Liver (tissue), 9 donors: ENCODE data around the gene ZNF518B. TPM values are rescaled to one million over a fixed set of nuclear protein-coding genes. Genes with fewer than 3 reads are reported as not detected.

Experiments used
- DNase-seq: peaks from one replicate; pipeline ENCODE4 v3.0.0-alpha.2; 2017; ENCODE audit warnings: low spot score
- H3K27ac ChIP-seq, 2 donors: one replicate each; pipeline ENCODE4 v1.7.0; 2013; ENCODE audit warnings: inconsistent platforms in 2 of 2, low read length in 2 of 2, control low read depth in 1 of 2, low read depth in 1 of 2, mild to moderate bottlenecking in 1 of 2
- H3K27me3 ChIP-seq, 4 donors: one replicate each; pipeline versions ENCODE4 v1.6.1 to v1.7.0; 2013; ENCODE audit warnings: low read length in 3 of 4, inconsistent platforms in 1 of 4, mild to moderate bottlenecking in 1 of 4, moderate library complexity in 1 of 4; ENCODE audit not compliant: control insufficient read depth in 4 of 4, insufficient read depth in 4 of 4
- H3K36me3 ChIP-seq, 4 donors: one replicate each; pipeline versions ENCODE4 v1.6.1 to v1.7.0; 2013; ENCODE audit warnings: low read length in 3 of 4, mild to moderate bottlenecking in 3 of 4, low read depth in 1 of 4, moderate library complexity in 1 of 4; ENCODE audit not compliant: control insufficient read depth in 4 of 4, insufficient read depth in 3 of 4
- H3K4me1 ChIP-seq, 4 donors: one replicate each; pipeline versions ENCODE4 v1.6.1 to v1.7.0; 2013; ENCODE audit warnings: low read length in 3 of 4, mild to moderate bottlenecking in 3 of 4, moderate library complexity in 1 of 4; ENCODE audit not compliant: control insufficient read depth in 4 of 4, insufficient read depth in 4 of 4
- H3K4me3 ChIP-seq, 3 donors: one replicate each; pipeline versions ENCODE4 v1.6.1 to v1.7.0; 2013; ENCODE audit warnings: low read length in 3 of 3, control low read depth in 1 of 3, low read depth in 1 of 3, mild to moderate bottlenecking in 1 of 3
- H3K9ac ChIP-seq, 2 donors: one replicate each; pipeline ENCODE4 v1.7.0; 2013; ENCODE audit warnings: low read length in 2 of 2, mild to moderate bottlenecking in 2 of 2, moderate library complexity in 2 of 2, control low read depth in 1 of 2, low read depth in 1 of 2
- H3K9me3 ChIP-seq, 4 donors: one replicate each; pipeline versions ENCODE4 v1.6.1 to v1.7.0; 2013; ENCODE audit warnings: low read length in 3 of 4; ENCODE audit not compliant: control insufficient read depth in 4 of 4
- EGR1 ChIP-seq, 2 donors: IDR thresholded peaks; 2 replicates each; pipeline ENCODE4 v1.6.1; 2016 to 2018; ENCODE audit warnings: antibody characterized with exemption in 2 of 2, low read depth in 2 of 2
- FOXA1 ChIP-seq: IDR thresholded peaks from 2 replicates; pipeline ENCODE4 v1.6.1; 2016; ENCODE audit warnings: antibody characterized with exemption
- FOXA2 ChIP-seq: IDR thresholded peaks from 2 replicates; pipeline ENCODE4 v1.6.1; 2016; ENCODE audit warnings: antibody characterized with exemption
- GABPA ChIP-seq, 2 donors: IDR thresholded peaks in 1 of 2; conservative IDR thresholded peaks in 1 of 2; 2 replicates each; pipeline ENCODE4 v1.6.1; 2016; ENCODE audit warnings: antibody characterized with exemption in 2 of 2, mild to moderate bottlenecking in 1 of 2, moderate library complexity in 1 of 2
- HNF4A ChIP-seq, 2 donors: conservative IDR thresholded peaks; 2 replicates each; pipeline ENCODE4 v1.6.1; 2016; ENCODE audit warnings: antibody characterized with exemption in 2 of 2, mild to moderate bottlenecking in 2 of 2
- HNF4G ChIP-seq: IDR thresholded peaks from 2 replicates; pipeline ENCODE4 v1.6.1; 2016; ENCODE audit warnings: antibody characterized with exemption
- NR2F2 ChIP-seq: IDR thresholded peaks from 2 replicates; pipeline ENCODE4 v1.6.1; 2016; ENCODE audit warnings: antibody characterized with exemption
- REST ChIP-seq: IDR thresholded peaks from 2 replicates; pipeline ENCODE4 v1.6.1; 2016; ENCODE audit warnings: antibody characterized with exemption, mild to moderate bottlenecking
- RXRA ChIP-seq, 2 donors: IDR thresholded peaks; 2 replicates each; pipeline ENCODE4 v1.6.1; 2017 to 2018; ENCODE audit warnings: antibody characterized with exemption in 2 of 2, mild to moderate bottlenecking in 1 of 2
- SP1 ChIP-seq: IDR thresholded peaks from 2 replicates; pipeline ENCODE4 v1.6.1; 2018; ENCODE audit warnings: antibody characterized with exemption, mild to moderate bottlenecking
- TAF1 ChIP-seq: conservative IDR thresholded peaks from 2 replicates; pipeline ENCODE4 v1.6.1; 2016; ENCODE audit warnings: antibody characterized with exemption, mild to moderate bottlenecking
- YY1 ChIP-seq: IDR thresholded peaks from 2 replicates; pipeline ENCODE4 v1.6.1; 2016; ENCODE audit warnings: antibody characterized with exemption, mild to moderate bottlenecking
- ZBTB33 ChIP-seq: IDR thresholded peaks from 2 replicates; pipeline ENCODE4 v1.6.1; 2016; ENCODE audit warnings: antibody characterized with exemption
- WGBS: extraction: QIAGEN DNeasy Blood & Tissue Kit; methylation state at CpG from one replicate; pipeline ENCODE4 v1.1.7; 2013; 5-methylcytosine and 5-hydroxymethylcytosine counted together
- polyA plus RNA-seq, 2 donors: library from polyadenylated mRNA; stranded (reverse) in 1 of 2; unstranded in 1 of 2; fragments of 200-250 nt in 1 of 2; fragments of >200 nt in 1 of 2; fragmentation: Nextera tagmentation in 1 of 2; extraction: Ambion mirVana in 1 of 2; gene quantifications; one replicate each; pipeline versions ENCODE4 v1.2.1 to v1.2.3, GENCODE V29; 2013 to 2015
- total RNA-seq, 2 donors: library from RNA; depleted of rRNA; stranded (reverse); fragments of >200 nt; gene quantifications; one replicate each; pipeline ENCODE4 v1.2.3, GENCODE V29; 2014
- TF ChIP-seq, protein P1 (sequence below): fragments of 150-350 bp; IDR thresholded peaks from 2 replicates; pipeline ENCODE4 v1.5.1; 2017; ENCODE audit warnings: improper control_type of control experiment, low read depth, low read length; ENCODE audit not compliant: missing input control
- donor health status: healthy.
- donor health status: healthy.
- donor health status: healthy.
- donor health status: healthy.
- donor health status: healthy.

The ZNF518B gene
- total and polyA plus RNA-seq, 4 donors: 1.4 to 15.0 (median 6.9) TPM

GRCh38 chr4:10491401-10491800, 34.2 kb upstream of the ZNF518B start (continued):
- TF ChIP-seq, protein P1, sequence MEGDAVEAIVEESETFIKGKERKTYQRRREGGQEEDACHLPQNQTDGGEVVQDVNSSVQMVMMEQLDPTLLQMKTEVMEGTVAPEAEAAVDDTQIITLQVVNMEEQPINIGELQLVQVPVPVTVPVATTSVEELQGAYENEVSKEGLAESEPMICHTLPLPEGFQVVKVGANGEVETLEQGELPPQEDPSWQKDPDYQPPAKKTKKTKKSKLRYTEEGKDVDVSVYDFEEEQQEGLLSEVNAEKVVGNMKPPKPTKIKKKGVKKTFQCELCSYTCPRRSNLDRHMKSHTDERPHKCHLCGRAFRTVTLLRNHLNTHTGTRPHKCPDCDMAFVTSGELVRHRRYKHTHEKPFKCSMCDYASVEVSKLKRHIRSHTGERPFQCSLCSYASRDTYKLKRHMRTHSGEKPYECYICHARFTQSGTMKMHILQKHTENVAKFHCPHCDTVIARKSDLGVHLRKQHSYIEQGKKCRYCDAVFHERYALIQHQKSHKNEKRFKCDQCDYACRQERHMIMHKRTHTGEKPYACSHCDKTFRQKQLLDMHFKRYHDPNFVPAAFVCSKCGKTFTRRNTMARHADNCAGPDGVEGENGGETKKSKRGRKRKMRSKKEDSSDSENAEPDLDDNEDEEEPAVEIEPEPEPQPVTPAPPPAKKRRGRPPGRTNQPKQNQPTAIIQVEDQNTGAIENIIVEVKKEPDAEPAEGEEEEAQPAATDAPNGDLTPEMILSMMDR: no peak
- TF ChIP-seq HNF4A (conservative IDR thresholded peaks at IDR 0.05) (no peak), SP1 (no peak)

DNA sequence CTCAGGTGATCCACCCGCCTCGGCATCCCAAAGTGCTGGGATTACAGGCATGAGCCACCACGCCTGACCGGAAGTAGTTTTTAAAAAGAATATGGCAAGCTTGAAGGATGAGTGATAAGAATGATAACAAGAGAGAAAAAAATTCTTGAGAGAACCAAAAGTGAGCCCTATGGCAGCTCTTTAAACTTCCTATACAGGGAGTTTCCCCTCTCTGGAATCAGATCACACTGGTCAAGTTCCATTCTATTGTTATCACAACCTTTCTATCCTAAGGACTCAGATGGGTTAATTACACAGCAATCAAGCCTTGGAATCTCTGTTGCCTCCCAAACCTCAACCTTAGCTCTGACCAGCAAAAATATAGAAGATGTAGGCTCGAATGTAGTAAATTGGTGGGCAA, 33.8 kb upstream of the ZNF518B start:
- H3K27me3 ChIP-seq: peaks cover 0 to 2% (median 0%) of the 10 kb centered on the region in 4 donors
- H3K4me3 ChIP-seq: no peak overlapping the region
- no peak overlapping the region for H3K9ac ChIP-seq
- DNase-seq: no peak
- H3K4me1 ChIP-seq: no peaks in the 10 kb centered on the region
- H3K36me3 ChIP-seq: no peaks in the 10 kb centered on the region
- 83% methylated on average over 5 of the region's 5 CpGs for WGBS
- no peaks in the 10 kb centered on the region for H3K9me3 ChIP-seq
- no peak overlapping the region for H3K27ac ChIP-seq
- TF ChIP-seq SP1: no peak

DNA sequence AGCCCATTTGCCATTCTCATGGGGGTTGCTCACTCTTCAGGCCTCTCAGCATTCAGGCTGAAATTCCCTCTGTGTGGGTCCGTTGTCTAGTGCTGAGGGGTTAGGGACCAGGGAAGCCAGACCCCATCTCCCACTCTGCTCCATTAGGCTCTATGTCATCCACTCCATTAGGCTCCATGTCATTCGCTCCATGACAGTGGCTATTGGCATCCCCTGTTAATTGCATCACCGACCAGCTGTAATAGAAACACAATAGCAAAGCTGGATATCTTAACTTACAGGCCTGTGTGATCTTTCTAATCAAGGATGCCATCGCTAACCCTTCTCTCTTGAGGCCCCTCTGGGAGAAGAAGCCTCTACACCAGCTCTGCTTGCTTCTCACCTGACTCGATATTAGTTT, 25.7 kb upstream of the ZNF518B start:
- TF ChIP-seq TAF1 (no peak), HNF4G (no peak), NR2F2 (no peak), SP1 (no peak), ZBTB33 (no peak), EGR1 (IDR thresholded peaks at IDR 0.05; ENCODE audit: low read depth in 2 of 2) (no peak), FOXA2 (no peak), REST (no peak), RXRA (IDR thresholded peaks at IDR 0.05) (no peak), FOXA1 (no peak), HNF4A (conservative IDR thresholded peaks at IDR 0.05) (no peak), GABPA (IDR thresholded peaks at IDR 0.05 in 1 of 2, conservative IDR thresholded peaks at IDR 0.05 in 1 of 2) (no peak), YY1 (no peak)
- TF ChIP-seq, protein P1: no peak
- H3K4me1 ChIP-seq: no peaks in the 10 kb centered on the region
- H3K9ac ChIP-seq: no peak overlapping the region
- no peak overlapping the region for H3K4me3 ChIP-seq
- H3K27me3 ChIP-seq: peaks cover 0 to 2% (median 0%) of the 10 kb centered on the region in 4 donors
- H3K9me3 ChIP-seq: no peaks in the 10 kb centered on the region
- DNase-seq: no peak
- no peaks in the 10 kb centered on the region for H3K36me3 ChIP-seq
- no peak overlapping the region for H3K27ac ChIP-seq
- 73% methylated on average over 5 of the region's 5 CpGs for WGBS
